H9 (cell line): ENCODE results near the gene CAPG. TPM values are rescaled to one million over a fixed set of nuclear protein-coding genes. Genes with fewer than 3 reads are reported as not detected.

Experiments
- DNase-seq: peaks from one replicate; pipeline ENCODE4 v3.0.0-alpha.2; 2017
- H2AFZ ChIP-seq: one replicate; pipeline ENCODE4 v1.6.1; 2013; ENCODE audit warnings: mild to moderate bottlenecking, low read length, control low read depth, moderate library complexity
- H2AK5ac ChIP-seq: 2 replicates; pipeline ENCODE4 v1.6.1; 2013; ENCODE audit warnings: low read length, control low read depth, mixed read lengths; ENCODE audit not compliant: insufficient read length
- H2BK120ac ChIP-seq: one replicate; pipeline ENCODE4 v1.6.1; 2013; ENCODE audit warnings: low read depth, mild to moderate bottlenecking, low read length, control low read depth, inconsistent platforms; ENCODE audit not compliant: poor library complexity, severe bottlenecking
- H2BK12ac ChIP-seq: 2 replicates; pipeline ENCODE4 v1.6.1; 2013; ENCODE audit warnings: low read length, control low read depth, mixed read lengths, low read depth; ENCODE audit not compliant: insufficient read length
- H2BK15ac ChIP-seq: 2 replicates; pipeline ENCODE4 v1.6.1; 2013; ENCODE audit warnings: low read depth, low read length, control low read depth
- H2BK20ac ChIP-seq: one replicate; pipeline ENCODE4 v1.6.1; 2013; ENCODE audit warnings: low read depth, mild to moderate bottlenecking, low read length, control low read depth, inconsistent platforms; ENCODE audit not compliant: poor library complexity, severe bottlenecking
- H2BK5ac ChIP-seq: 2 replicates; pipeline ENCODE4 v1.6.1; 2013; ENCODE audit warnings: low read length, control low read depth, mixed read lengths; ENCODE audit not compliant: insufficient read length
- H3K14ac ChIP-seq: 2 replicates; pipeline ENCODE4 v1.6.1; 2013; ENCODE audit warnings: low read length, control low read depth; ENCODE audit not compliant: insufficient read depth
- H3K18ac ChIP-seq: 2 replicates; pipeline ENCODE4 v1.6.1; 2013; ENCODE audit warnings: low read depth, mild to moderate bottlenecking, mixed read lengths, low read length, control low read depth; ENCODE audit not compliant: insufficient read length
- H3K23ac ChIP-seq: 2 replicates; pipeline ENCODE4 v1.6.1; 2013; ENCODE audit warnings: low read length, control low read depth, mixed read lengths, low read depth; ENCODE audit not compliant: insufficient read length
- H3K23me2 ChIP-seq: 2 replicates; pipeline ENCODE4 v1.6.1; 2013; ENCODE audit warnings: low read depth, mild to moderate bottlenecking, mixed read lengths, low read length, control low read depth; ENCODE audit not compliant: insufficient read length, poor library complexity, severe bottlenecking
- H3K27ac ChIP-seq: 2 replicates; pipeline ENCODE4 v1.5.1; 2013; ENCODE audit warnings: low read length, control low read depth, mixed read lengths, low read depth; ENCODE audit not compliant: insufficient read length
- H3K27me3 ChIP-seq: 2 replicates; pipeline ENCODE4 v1.6.1; 2013; ENCODE audit warnings: low read length, control low read depth, inconsistent platforms; ENCODE audit not compliant: insufficient read depth
- H3K4ac ChIP-seq: 2 replicates; pipeline ENCODE4 v1.6.1; 2013; ENCODE audit warnings: low read depth, mild to moderate bottlenecking, control low read depth, inconsistent platforms, low read length, moderate library complexity
- H3K4me1 ChIP-seq: 2 replicates; pipeline ENCODE4 v1.6.1; 2013; ENCODE audit warnings: low read length, control low read depth, inconsistent platforms; ENCODE audit not compliant: insufficient read depth
- H3K4me2 ChIP-seq: 2 replicates; pipeline ENCODE4 v1.6.1; 2013; ENCODE audit warnings: low read length, control low read depth, mixed read lengths; ENCODE audit not compliant: insufficient read length, insufficient read depth
- H3K56ac ChIP-seq: 2 replicates; pipeline ENCODE4 v1.6.1; 2013; ENCODE audit warnings: low read depth, mild to moderate bottlenecking, mixed read lengths, low read length, control low read depth; ENCODE audit not compliant: insufficient read length
- H3K79me1 ChIP-seq: 2 replicates; pipeline ENCODE4 v1.6.1; 2013; ENCODE audit warnings: low read depth, mild to moderate bottlenecking, moderate library complexity, low read length, control low read depth, inconsistent platforms; ENCODE audit not compliant: insufficient read depth, poor library complexity, severe bottlenecking
- H3K79me2 ChIP-seq: 2 replicates; pipeline ENCODE4 v1.6.1; 2013; ENCODE audit warnings: low read length, control low read depth, inconsistent platforms; ENCODE audit not compliant: insufficient read depth
- H3K9ac ChIP-seq: 2 replicates; pipeline ENCODE4 v1.6.1; 2013; ENCODE audit warnings: low read length, control low read depth, mixed read lengths; ENCODE audit not compliant: insufficient read length; ENCODE audit errors: extremely low read depth
- H3K9me3 ChIP-seq: one replicate; pipeline ENCODE4 v1.6.1; 2013; ENCODE audit warnings: low read depth, low read length, inconsistent platforms; ENCODE audit not compliant: control insufficient read depth
- H3T11ph ChIP-seq: one replicate; pipeline ENCODE4 v1.6.1; 2013; ENCODE audit warnings: mild to moderate bottlenecking, low read length, control low read depth, inconsistent platforms
- H4K20me1 ChIP-seq: one replicate; pipeline ENCODE4 v1.6.1; 2013; ENCODE audit not compliant: control insufficient read depth, insufficient read length, insufficient read depth
- H4K5ac ChIP-seq: 2 replicates; pipeline ENCODE4 v1.6.1; 2013; ENCODE audit warnings: low read depth, mild to moderate bottlenecking, mixed read lengths, low read length, control low read depth; ENCODE audit not compliant: insufficient read length
- H4K8ac ChIP-seq: replicated peaks from 2 replicates; pipeline ENCODE4 v1.6.1; 2013; ENCODE audit warnings: low read length, control low read depth, mixed read lengths, low read depth; ENCODE audit not compliant: insufficient read length
- H4K91ac ChIP-seq: 2 replicates; pipeline ENCODE4 v1.6.1; 2013; ENCODE audit warnings: low read depth, mild to moderate bottlenecking, moderate library complexity, mixed read lengths, low read length, control low read depth; ENCODE audit not compliant: insufficient read length
- H3K27ac Mint-ChIP-seq, 3 experiments: 2 replicates in 2 of 3; 3 replicates in 1 of 3; pipeline ENCODE4 v1.8.0; 2020 to 2021; ENCODE audit warnings: mixed read lengths in 3 of 3, mild to moderate bottlenecking in 1 of 3, moderate library complexity in 1 of 3
- H3K27me3 Mint-ChIP-seq: 2 replicates; pipeline ENCODE4 v1.8.0; 2021; ENCODE audit warnings: low read depth, mild to moderate bottlenecking, moderate library complexity, mixed read lengths
- H3K36me3 Mint-ChIP-seq, 3 experiments: 2 replicates in 2 of 3; 3 replicates in 1 of 3; pipeline ENCODE4 v1.8.0; 2020 to 2021; ENCODE audit warnings: low read depth in 3 of 3, mixed read lengths in 3 of 3; ENCODE audit not compliant: insufficient read depth in 1 of 3
- H3K4me1 Mint-ChIP-seq, 2 experiments: 2 replicates each; pipeline ENCODE4 v1.8.0; 2020; ENCODE audit warnings: mixed read lengths in 2 of 2
- H3K4me3 Mint-ChIP-seq, 2 experiments: 2 replicates in 1 of 2; 3 replicates in 1 of 2; pipeline ENCODE4 v1.8.0; 2020 to 2021; ENCODE audit warnings: mild to moderate bottlenecking in 2 of 2, mixed read lengths in 2 of 2, moderate library complexity in 1 of 2
- H3K9me3 Mint-ChIP-seq, 2 experiments: 2 replicates in 1 of 2; 3 replicates in 1 of 2; pipeline ENCODE4 v1.8.0; 2020; ENCODE audit warnings: mild to moderate bottlenecking in 2 of 2, mixed read lengths in 2 of 2, moderate library complexity in 1 of 2
- CTCF ChIP-seq: fragments of 200-600 bp; sonication (generic); conservative IDR thresholded peaks from 3 replicates; pipeline ENCODE4 v1.8.0; 2021; ENCODE audit warnings: antibody characterized with exemption, mild to moderate bottlenecking
- WGBS: extraction: QIAGEN DNeasy Blood & Tissue Kit; methylation state at CpG from one replicate; pipeline ENCODE4 v1.1.7; 2013; ENCODE audit warnings: missing lambda C conversion rate, low lambda C conversion rate, mixed read lengths; ENCODE audit not compliant: insufficient read length; ENCODE audit errors: extremely low coverage; 5-methylcytosine and 5-hydroxymethylcytosine counted together
- total RNA-seq: library from RNA; stranded (reverse); gene quantifications from 2 replicates; pipeline ENCODE4 v1.2.1, GENCODE V29; 2021

Gene CAPG
- total RNA-seq, 1 experiment from 2014 or later: 72.8 TPM

DNA sequence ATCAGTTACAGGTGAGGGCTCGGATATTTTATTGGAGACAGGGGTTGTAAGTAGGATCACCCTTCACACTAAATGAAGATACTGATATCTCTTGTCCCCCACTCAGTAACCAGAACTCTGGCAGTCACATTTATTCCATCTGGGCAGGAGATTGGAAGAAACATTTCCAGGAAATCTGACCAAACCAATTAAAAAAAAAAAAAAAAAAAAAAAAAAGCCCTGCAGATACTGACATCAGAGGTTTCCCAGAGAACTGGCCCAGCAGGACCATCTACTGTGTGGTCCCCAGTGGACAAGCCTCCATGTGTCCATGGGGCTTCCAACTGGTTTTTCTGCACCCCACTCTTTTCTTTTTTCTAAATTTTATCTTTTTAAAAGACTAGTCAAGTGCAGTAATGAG lies 49.6 kb upstream of the CAPG start:
- no CpG with 5 or more reads among the region's 1 CpG for WGBS
- Mint-ChIP-seq H3K36me3 (peaks cover 0 to 4% (median 4%) of the 10 kb centered on the region in 3 experiments; a peak in 3 of 7 replicates), H3K4me3 (no peak overlapping the region), H3K27ac (peak overlapping the region in 2 of 3 experiments; percentile 84 to 98; a peak in 4 of 7 replicates), H3K9me3 (peaks cover 0 to 2% of the 10 kb centered on the region in 2 experiments; a peak in 1 of 5 replicates), H3K4me1 (peaks cover 45 to 51% of the 10 kb centered on the region in 2 experiments), H3K27me3 (peaks cover 11% of the 10 kb centered on the region)
- no peak overlapping the region for H2BK120ac ChIP-seq
- H3K56ac ChIP-seq: no peak overlapping the region
- no peaks in the 10 kb centered on the region for H4K20me1 ChIP-seq
- H2AK5ac ChIP-seq: no peak overlapping the region
- no peak overlapping the region for H2BK20ac ChIP-seq
- H3T11ph ChIP-seq: no peak overlapping the region
- no peak overlapping the region for H3K27ac ChIP-seq
- no peak overlapping the region for H3K18ac ChIP-seq
- H3K79me2 ChIP-seq: no peaks in the 10 kb centered on the region
- H3K4me1 ChIP-seq: peaks cover 16% of the 10 kb centered on the region; the same call in 1 of the 2 replicates
- DNase-seq: no peak
- no peaks in the 10 kb centered on the region for H3K27me3 ChIP-seq
- H3K23ac ChIP-seq: no peak overlapping the region
- no peaks in the 10 kb centered on the region for H3K23me2 ChIP-seq
- H3K9me3 ChIP-seq: no peaks in the 10 kb centered on the region
- H3K4me2 ChIP-seq: no peak overlapping the region
- no peaks in the 10 kb centered on the region for H3K79me1 ChIP-seq
- no peak overlapping the region for H4K8ac ChIP-seq
- H4K5ac ChIP-seq: no peak overlapping the region
- no peak overlapping the region for H4K91ac ChIP-seq
- no peak overlapping the region for H3K9ac ChIP-seq
- TF ChIP-seq CTCF: no peak
- no peak overlapping the region for H3K4ac ChIP-seq
- no peak overlapping the region for H2BK12ac ChIP-seq
- no peak overlapping the region; the same call in 1 of the 2 replicates for H3K14ac ChIP-seq
- no peak overlapping the region for H2BK15ac ChIP-seq
- H2BK5ac ChIP-seq: no peak overlapping the region
- no peak overlapping the region for H2AFZ ChIP-seq
